GM21723 (cell line): ENCODE data around the gene LYRM4.

Source experiments
- ATAC-seq: cut with Tn5 transposase; IDR thresholded peaks from one replicate; pipeline ENCODE4 v1.9.1; 2021; ENCODE audit warnings: mild to moderate bottlenecking, moderate library complexity; ENCODE audit not compliant: unreplicated experiment

The LYRM4 gene

GRCh38 chr6:5206920-5207561 lies 53.7 kb downstream of the LYRM4 start:
- ATAC-seq: no peak

- ATAC-seq: no peak
These were observed 54.6 kb downstream of the LYRM4 start for GRCh38 chr6:5205877-5206850.

- no peak for ATAC-seq
These were observed 55.7 kb downstream of the LYRM4 start for GRCh38 chr6:5205035-5205507.

GRCh38 chr6:5204376-5204775 lies 56.4 kb downstream of the LYRM4 start:
- no peak for ATAC-seq

GRCh38 chr6:5203546-5203945 lies 57.2 kb downstream of the LYRM4 start:
- no peak for ATAC-seq

GRCh38 chr6:5202941-5203340 lies 57.8 kb downstream of the LYRM4 start:
- no peak for ATAC-seq

- ATAC-seq: no peak
These were observed 58.5 kb downstream of the LYRM4 start for GRCh38 chr6:5202206-5202605.

GRCh38 chr6:5201271-5201670 lies 59.5 kb downstream of the LYRM4 start:
- ATAC-seq: no peak

- no peak for ATAC-seq
These were observed 61.0 kb downstream of the LYRM4 start for GRCh38 chr6:5199702-5200101.

GRCh38 chr6:5199283-5199682 lies 61.5 kb downstream of the LYRM4 start:
- ATAC-seq: no peak

- no peak for ATAC-seq
These were observed 63.7 kb downstream of the LYRM4 start for GRCh38 chr6:5197084-5197483.

- no peak for ATAC-seq
These were observed 68.5 kb downstream of the LYRM4 start for GRCh38 chr6:5192135-5192794.

GRCh38 chr6:5191722-5192121 lies 69.0 kb downstream of the LYRM4 start:
- ATAC-seq: no peak

- ATAC-seq: no peak
These were observed 69.5 kb downstream of the LYRM4 start for GRCh38 chr6:5191222-5191621.

- ATAC-seq: no peak
These were observed 70.2 kb downstream of the LYRM4 start for GRCh38 chr6:5190507-5190906.

GRCh38 chr6:5188646-5189045 lies 72.1 kb downstream of the LYRM4 start:
- no peak for ATAC-seq

GRCh38 chr6:5184878-5185277 lies 75.9 kb downstream of the LYRM4 start:
- no peak for ATAC-seq

GRCh38 chr6:5184218-5184617 lies 76.5 kb downstream of the LYRM4 start:
- no peak for ATAC-seq

GRCh38 chr6:5181510-5182317 lies 79.0 kb downstream of the LYRM4 start:
- no peak for ATAC-seq

- no peak for ATAC-seq
These were observed 80.1 kb downstream of the LYRM4 start for GRCh38 chr6:5180636-5181035.

GRCh38 chr6:5179917-5180316 lies 80.8 kb downstream of the LYRM4 start:
- ATAC-seq: no peak
